ENCODE data around the gene PRSS8.

PRSS8 gene

DNA sequence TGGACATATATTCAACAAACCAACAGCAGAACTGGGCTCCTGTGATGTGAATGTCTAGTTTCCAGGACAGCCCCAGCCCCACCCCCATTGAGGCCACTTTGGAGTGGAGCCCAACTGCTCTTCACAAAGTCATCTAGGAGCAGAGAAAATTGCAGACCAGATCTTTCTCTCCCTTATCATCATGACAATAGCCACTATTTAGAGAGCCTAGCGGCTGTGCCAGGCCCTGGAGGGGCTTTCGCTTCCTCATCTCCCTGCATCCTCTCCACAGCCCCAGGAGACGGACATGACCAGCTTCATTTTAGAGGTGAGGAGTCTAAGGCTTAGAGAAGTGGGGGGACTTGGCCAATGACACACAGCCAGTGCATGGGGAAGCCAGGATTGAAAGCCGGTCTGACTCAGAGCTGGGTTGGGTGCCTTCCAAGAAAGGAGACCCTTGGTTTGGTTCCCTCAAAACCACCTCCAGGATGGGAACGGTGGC is 1.4 kb downstream of the PRSS8 start:
- no peak for TF ChIP-seq YY1 (IDR thresholded peaks at IDR 0.05; ENCODE audit: low read depth)
- no peak for TF ChIP-seq FOXM1 (IDR thresholded peaks at IDR 0.05; ENCODE audit: borderline replicate concordance, low read depth)
- no peak for TF ChIP-seq TEAD4 (IDR thresholded peaks at IDR 0.05)
- no peak for TF ChIP-seq EGR1 (IDR thresholded peaks at IDR 0.05)
- TF ChIP-seq TAF1 (IDR thresholded peaks at IDR 0.05; ENCODE audit: low read depth): no peak
- TF ChIP-seq NFIC (IDR thresholded peaks at IDR 0.05): no peak
- TF ChIP-seq TCF12 (IDR thresholded peaks at IDR 0.05; ENCODE audit: low read depth): no peak
- no peak for TF ChIP-seq EP300 (IDR thresholded peaks at IDR 0.05; ENCODE audit: borderline replicate concordance)

DNA sequence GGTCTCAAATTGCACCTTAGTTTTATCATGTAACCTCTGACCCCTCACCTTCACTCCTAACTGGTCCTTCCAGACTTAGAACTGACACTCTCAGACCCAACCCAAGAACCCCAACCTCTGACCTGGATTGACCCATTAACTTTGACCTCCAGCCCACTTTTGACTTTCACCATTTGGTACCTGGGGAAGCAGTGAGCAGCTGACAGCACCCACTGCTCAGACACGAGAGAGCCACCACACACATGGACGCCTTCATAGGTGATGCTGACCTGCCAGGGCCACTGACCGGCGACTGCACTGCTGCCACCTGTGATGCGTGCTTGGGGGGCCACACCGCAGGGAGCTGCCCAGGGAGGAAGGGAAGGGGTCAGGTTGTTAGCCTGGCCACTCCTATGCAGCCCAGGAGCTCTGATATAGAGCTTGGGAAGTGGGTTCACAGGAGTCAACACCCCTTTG is 2.5 kb downstream of the PRSS8 start:
- TF ChIP-seq CREB1 (IDR thresholded peaks at IDR 0.05; ENCODE audit: low read depth) (no peak), RAD21 (IDR thresholded peaks at IDR 0.05; ENCODE audit: low read depth) (no peak), TCF12 (IDR thresholded peaks at IDR 0.05; ENCODE audit: low read depth) (no peak), NFIC (IDR thresholded peaks at IDR 0.05) (no peak), FOXM1 (IDR thresholded peaks at IDR 0.05; ENCODE audit: borderline replicate concordance, low read depth) (no peak), TEAD4 (IDR thresholded peaks at IDR 0.05) (no peak), EGR1 (IDR thresholded peaks at IDR 0.05) (no peak)

DNA sequence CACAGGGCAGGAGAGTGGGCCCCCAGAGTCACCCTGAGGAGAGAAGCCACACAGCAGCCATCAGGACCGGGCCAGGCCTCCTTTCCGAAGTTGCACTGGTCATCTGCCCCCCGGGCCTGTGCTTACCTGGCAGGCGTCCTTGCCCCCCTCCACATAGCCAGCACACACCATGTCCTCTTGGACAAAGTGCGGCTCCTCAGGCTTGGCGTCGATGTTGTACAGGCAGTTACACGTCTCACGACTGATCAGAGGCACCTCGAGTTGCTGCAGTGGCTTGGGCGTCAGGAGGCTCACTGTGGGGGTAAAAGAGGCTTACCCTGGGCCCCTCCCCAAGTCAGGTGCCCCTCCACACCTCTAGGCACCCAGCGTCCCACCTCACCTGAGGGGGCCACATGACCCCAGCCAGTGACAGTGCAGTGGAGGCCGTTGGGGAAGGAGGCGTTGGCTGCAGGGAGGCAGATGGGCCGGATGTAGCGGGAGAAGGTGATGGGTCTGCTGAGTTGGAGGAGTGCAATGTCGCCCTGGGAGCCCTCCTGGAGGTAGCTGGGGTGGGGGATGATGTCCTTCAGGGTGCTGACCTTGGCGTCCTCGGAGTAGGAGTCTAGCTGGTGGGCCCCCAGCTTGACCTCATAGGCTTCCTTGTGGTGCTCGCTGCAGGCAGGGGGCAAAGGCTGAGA is 3.1 kb downstream of the PRSS8 start:
- TF ChIP-seq CREB1 (IDR thresholded peaks at IDR 0.05; ENCODE audit: low read depth) (no peak), TCF12 (IDR thresholded peaks at IDR 0.05; ENCODE audit: low read depth) (no peak), TEAD4 (IDR thresholded peaks at IDR 0.05) (no peak), ZBTB7A (IDR thresholded peaks at IDR 0.05; ENCODE audit: low read depth) (no peak), RAD21 (IDR thresholded peaks at IDR 0.05; ENCODE audit: low read depth) (no peak), FOXM1 (IDR thresholded peaks at IDR 0.05; ENCODE audit: borderline replicate concordance, low read depth) (no peak), TAF1 (IDR thresholded peaks at IDR 0.05; ENCODE audit: low read depth) (no peak), EP300 (IDR thresholded peaks at IDR 0.05; ENCODE audit: borderline replicate concordance) (no peak), EGR1 (IDR thresholded peaks at IDR 0.05) (no peak)
- TF ChIP-seq, protein P1, sequence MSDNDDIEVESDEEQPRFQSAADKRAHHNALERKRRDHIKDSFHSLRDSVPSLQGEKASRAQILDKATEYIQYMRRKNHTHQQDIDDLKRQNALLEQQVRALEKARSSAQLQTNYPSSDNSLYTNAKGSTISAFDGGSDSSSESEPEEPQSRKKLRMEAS (IDR thresholded peaks at IDR 0.05): no peak
- TF ChIP-seq, protein P2, sequence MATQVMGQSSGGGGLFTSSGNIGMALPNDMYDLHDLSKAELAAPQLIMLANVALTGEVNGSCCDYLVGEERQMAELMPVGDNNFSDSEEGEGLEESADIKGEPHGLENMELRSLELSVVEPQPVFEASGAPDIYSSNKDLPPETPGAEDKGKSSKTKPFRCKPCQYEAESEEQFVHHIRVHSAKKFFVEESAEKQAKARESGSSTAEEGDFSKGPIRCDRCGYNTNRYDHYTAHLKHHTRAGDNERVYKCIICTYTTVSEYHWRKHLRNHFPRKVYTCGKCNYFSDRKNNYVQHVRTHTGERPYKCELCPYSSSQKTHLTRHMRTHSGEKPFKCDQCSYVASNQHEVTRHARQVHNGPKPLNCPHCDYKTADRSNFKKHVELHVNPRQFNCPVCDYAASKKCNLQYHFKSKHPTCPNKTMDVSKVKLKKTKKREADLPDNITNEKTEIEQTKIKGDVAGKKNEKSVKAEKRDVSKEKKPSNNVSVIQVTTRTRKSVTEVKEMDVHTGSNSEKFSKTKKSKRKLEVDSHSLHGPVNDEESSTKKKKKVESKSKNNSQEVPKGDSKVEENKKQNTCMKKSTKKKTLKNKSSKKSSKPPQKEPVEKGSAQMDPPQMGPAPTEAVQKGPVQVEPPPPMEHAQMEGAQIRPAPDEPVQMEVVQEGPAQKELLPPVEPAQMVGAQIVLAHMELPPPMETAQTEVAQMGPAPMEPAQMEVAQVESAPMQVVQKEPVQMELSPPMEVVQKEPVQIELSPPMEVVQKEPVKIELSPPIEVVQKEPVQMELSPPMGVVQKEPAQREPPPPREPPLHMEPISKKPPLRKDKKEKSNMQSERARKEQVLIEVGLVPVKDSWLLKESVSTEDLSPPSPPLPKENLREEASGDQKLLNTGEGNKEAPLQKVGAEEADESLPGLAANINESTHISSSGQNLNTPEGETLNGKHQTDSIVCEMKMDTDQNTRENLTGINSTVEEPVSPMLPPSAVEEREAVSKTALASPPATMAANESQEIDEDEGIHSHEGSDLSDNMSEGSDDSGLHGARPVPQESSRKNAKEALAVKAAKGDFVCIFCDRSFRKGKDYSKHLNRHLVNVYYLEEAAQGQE (IDR thresholded peaks at IDR 0.05; ENCODE audit: low read depth): no peak
- TF ChIP-seq, protein P3, sequence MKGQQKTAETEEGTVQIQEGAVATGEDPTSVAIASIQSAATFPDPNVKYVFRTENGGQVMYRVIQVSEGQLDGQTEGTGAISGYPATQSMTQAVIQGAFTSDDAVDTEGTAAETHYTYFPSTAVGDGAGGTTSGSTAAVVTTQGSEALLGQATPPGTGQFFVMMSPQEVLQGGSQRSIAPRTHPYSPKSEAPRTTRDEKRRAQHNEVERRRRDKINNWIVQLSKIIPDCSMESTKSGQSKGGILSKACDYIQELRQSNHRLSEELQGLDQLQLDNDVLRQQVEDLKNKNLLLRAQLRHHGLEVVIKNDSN (IDR thresholded peaks at IDR 0.05): no peak

DNA sequence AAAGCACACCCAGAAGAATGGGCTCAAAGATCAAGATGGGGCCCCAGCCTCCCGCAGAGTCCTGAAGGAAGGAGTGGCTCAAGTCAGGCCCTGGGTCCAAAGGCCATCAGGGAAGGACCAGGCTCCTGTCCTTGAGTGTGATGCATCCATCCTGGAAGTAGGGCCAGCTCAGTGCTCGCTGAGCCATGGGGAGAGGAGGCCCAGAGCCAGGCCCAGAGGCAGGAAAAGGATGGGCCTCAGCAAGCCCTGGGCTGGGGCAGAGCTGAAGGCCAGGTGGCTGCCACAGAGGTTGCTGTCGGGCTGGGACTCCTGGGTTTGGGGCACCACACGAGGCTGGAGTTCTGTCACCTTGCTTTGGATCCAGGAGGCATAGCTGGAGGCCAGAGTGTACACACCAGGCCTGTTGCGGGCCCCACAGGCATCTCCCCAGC is 3.7 kb downstream of the PRSS8 start:
- TF ChIP-seq CREB1 (IDR thresholded peaks at IDR 0.05; ENCODE audit: low read depth): no peak
- TF ChIP-seq, protein P3 (IDR thresholded peaks at IDR 0.05): no peak
- TF ChIP-seq ZBTB7A (IDR thresholded peaks at IDR 0.05; ENCODE audit: low read depth): no peak
- no peak for TF ChIP-seq NFIC (IDR thresholded peaks at IDR 0.05)
- TF ChIP-seq RAD21 (IDR thresholded peaks at IDR 0.05; ENCODE audit: low read depth): no peak
- no peak for TF ChIP-seq CEBPB (IDR thresholded peaks at IDR 0.05)

DNA sequence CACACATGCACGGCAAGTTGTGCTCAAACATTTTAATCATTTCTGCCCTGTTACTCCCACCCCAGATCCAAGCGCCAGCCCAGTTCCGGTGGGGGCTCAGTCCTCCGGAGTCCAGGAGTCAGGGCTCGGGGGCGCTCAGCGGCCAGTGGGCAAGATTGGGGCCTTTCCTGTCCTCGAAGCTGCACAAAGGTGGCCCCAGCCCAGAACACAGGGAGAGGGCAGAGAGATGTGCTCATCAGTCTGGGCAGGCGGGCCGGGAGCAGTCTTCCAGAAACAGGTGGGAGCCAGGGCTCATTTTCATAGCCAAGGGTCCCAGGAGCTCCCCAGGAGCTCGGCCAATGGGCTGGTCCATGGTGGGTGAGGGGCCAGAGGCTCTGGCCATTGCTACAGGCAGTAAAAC is 4.1 kb downstream of the PRSS8 start:
- TF ChIP-seq YY1 (IDR thresholded peaks at IDR 0.05; ENCODE audit: low read depth) (no peak), TAF1 (IDR thresholded peaks at IDR 0.05; ENCODE audit: low read depth) (0 out of 2 replicates have a peak, but pooled peaks have one; percentile 35)

DNA sequence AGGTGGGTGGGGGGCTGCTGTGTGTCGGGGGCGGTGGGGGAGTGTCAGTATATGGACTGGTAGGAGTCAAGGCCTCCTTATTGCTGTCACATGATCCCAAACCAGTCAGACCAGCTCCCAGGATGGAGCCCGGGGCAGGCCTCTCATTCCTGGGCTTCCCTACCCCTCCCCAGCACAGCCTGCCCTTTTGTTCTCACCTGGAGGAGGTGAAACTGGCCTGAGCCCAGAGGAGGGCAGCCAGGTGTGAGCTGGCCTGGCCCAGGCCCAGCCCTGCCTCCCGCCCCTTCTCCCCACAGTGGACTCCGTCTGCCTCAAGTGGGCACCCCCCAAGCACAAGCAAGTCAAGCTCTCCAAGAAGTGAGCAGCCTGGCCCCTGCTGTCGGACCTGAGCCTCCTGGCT is 4.6 kb downstream of the PRSS8 start:
- TF ChIP-seq, protein P2 (IDR thresholded peaks at IDR 0.05; ENCODE audit: low read depth): no peak
- peak; percentile 74 for TF ChIP-seq EP300 (IDR thresholded peaks at IDR 0.05; ENCODE audit: borderline replicate concordance)
- TF ChIP-seq ZBTB7A (IDR thresholded peaks at IDR 0.05; ENCODE audit: low read depth): 0 out of 2 replicates have a peak, but pooled peaks have one; percentile 47
- no peak; the same call in 1 of the 2 replicates for TF ChIP-seq RAD21 (IDR thresholded peaks at IDR 0.05; ENCODE audit: low read depth)
- no peak for TF ChIP-seq CEBPB (IDR thresholded peaks at IDR 0.05)
- TF ChIP-seq, protein P1 (IDR thresholded peaks at IDR 0.05): peak; percentile 54; the same call in 1 of the 2 replicates
- TF ChIP-seq TCF12 (IDR thresholded peaks at IDR 0.05; ENCODE audit: low read depth): peak; percentile 93
- TF ChIP-seq TAF1 (IDR thresholded peaks at IDR 0.05; ENCODE audit: low read depth): no peak
- no peak for TF ChIP-seq EGR1 (IDR thresholded peaks at IDR 0.05)
- TF ChIP-seq CREB1 (IDR thresholded peaks at IDR 0.05; ENCODE audit: low read depth): no peak
- peak; percentile 83 for TF ChIP-seq TEAD4 (IDR thresholded peaks at IDR 0.05)
- TF ChIP-seq NFIC (IDR thresholded peaks at IDR 0.05): peak; percentile 95
- no peak for TF ChIP-seq FOXM1 (IDR thresholded peaks at IDR 0.05; ENCODE audit: borderline replicate concordance, low read depth)
- TF ChIP-seq YY1 (IDR thresholded peaks at IDR 0.05; ENCODE audit: low read depth): no peak
- TF ChIP-seq, protein P3 (IDR thresholded peaks at IDR 0.05): peak; percentile 94
